HepG2 (cell line): ENCODE results near the gene PRR30. TPM values are rescaled to one million over a fixed set of nuclear protein-coding genes. Genes with fewer than 3 reads are reported as not detected.
A peak's percentile ranks its signal among the peaks of the same experiment; 100 is the strongest.

Experiments used
- CREB1 ChIP-seq, 2 experiments: fragments of 450-650 bp in 1 of 2; IDR thresholded peaks; 2 replicates each; pipeline ENCODE4 v1.6.1; 2016 to 2017; ENCODE audit warnings: control low read depth in 1 of 2, mild to moderate bottlenecking in 1 of 2, missing compliant biosample characterization in 1 of 2, missing genetic modification characterization in 1 of 2
- FOXK1 ChIP-seq: sonication (generic); formaldehyde crosslinking; IDR thresholded peaks from 2 replicates; pipeline ENCODE4 v1.4.0; 2020; ENCODE audit warnings: low read depth, missing genetic modification reagents, borderline replicate concordance
- KDM5B ChIP-seq: sonication (generic); formaldehyde crosslinking; IDR thresholded peaks from 2 replicates; pipeline ENCODE4 v1.4.0; 2020; ENCODE audit warnings: missing genetic modification reagents, mild to moderate bottlenecking, borderline replicate concordance
- KLF15 ChIP-seq: sonication (generic); formaldehyde crosslinking; IDR thresholded peaks from 2 replicates; pipeline ENCODE4 v1.8.1; 2023; ENCODE audit warnings: borderline replicate concordance, mild to moderate bottlenecking, inconsistent platforms, missing genetic modification reagents, mixed read lengths
- MXI1 ChIP-seq: IDR thresholded peaks from 3 replicates; pipeline ENCODE4 v1.6.1; 2012; ENCODE audit warnings: low read depth, low read length, inconsistent platforms, borderline replicate concordance
- NFIB ChIP-seq: sonication (generic); formaldehyde crosslinking; IDR thresholded peaks from 2 replicates; pipeline ENCODE4 v1.9.0; 2021; ENCODE audit warnings: missing genetic modification reagents, mild to moderate bottlenecking, borderline replicate concordance
- RNF2 ChIP-seq: fragments of 450-650 bp; conservative IDR thresholded peaks from 2 replicates; pipeline ENCODE4 v1.6.1; 2016; ENCODE audit warnings: low read depth
- ZFP37 ChIP-seq: sonication (generic); formaldehyde crosslinking; IDR thresholded peaks from 2 replicates; pipeline ENCODE4 v1.4.0; 2020; ENCODE audit warnings: missing genetic modification reagents, borderline replicate concordance
- ZNF160 ChIP-seq: sonication (generic); formaldehyde crosslinking; IDR thresholded peaks from 2 replicates; pipeline ENCODE4 v1.8.0; 2022; ENCODE audit warnings: mild to moderate bottlenecking, inconsistent platforms, missing genetic modification reagents
- ZNF496 ChIP-seq: sonication (generic); formaldehyde crosslinking; IDR thresholded peaks from 2 replicates; pipeline ENCODE4 v1.8.1; 2023; ENCODE audit warnings: mild to moderate bottlenecking, moderate library complexity, missing genetic modification reagents; ENCODE audit not compliant: insufficient replicate concordance
- ZNF562 ChIP-seq: sonication (generic); formaldehyde crosslinking; IDR thresholded peaks from 2 replicates; pipeline ENCODE4 v1.8.0; 2022; ENCODE audit warnings: missing genetic modification reagents, borderline replicate concordance
- ZNF790 ChIP-seq: sonication (generic); formaldehyde crosslinking; IDR thresholded peaks from 2 replicates; pipeline ENCODE4 v1.8.0; 2022; ENCODE audit warnings: missing genetic modification reagents, mild to moderate bottlenecking, borderline replicate concordance
- polyA plus RNA-seq, 8 experiments: library from polyadenylated mRNA; depleted of rRNA in 3 of 8; stranded (reverse) in 7 of 8; unstranded in 1 of 8; fragments of >200 nt; fragmentation: Illumina TruSeq in 4 of 8; extraction: Trizol in 4 of 8; gene quantifications; 2 replicates each; pipeline versions ENCODE4 v1.2.1 to v1.2.3, GENCODE V29; 2011 to 2016; ENCODE audit warnings: low read depth in 4 of 8, missing spikeins in 1 of 8, mixed read lengths in 1 of 8; ENCODE audit not compliant: insufficient read depth in 1 of 8
- total RNA-seq, 5 experiments: library from RNA; depleted of rRNA; stranded (reverse); fragments of >200 nt; fragmentation: Illumina TruSeq; extraction: Trizol; gene quantifications; 2 replicates each; pipeline ENCODE4 v1.2.3, GENCODE V29; 2016; ENCODE audit warnings: low read depth in 1 of 5
- TF ChIP-seq, protein P1 (sequence below): sonication (generic); formaldehyde crosslinking; IDR thresholded peaks from 2 replicates; pipeline ENCODE4 v1.8.1; 2022; ENCODE audit warnings: low read depth, mild to moderate bottlenecking, missing genetic modification reagents
- TF ChIP-seq, protein P2 (sequence below): IDR thresholded peaks from 2 replicates; pipeline ENCODE4 v1.6.1; 2012; ENCODE audit warnings: inconsistent platforms
- TF ChIP-seq, protein P3 (sequence below): sonication (generic); formaldehyde crosslinking; IDR thresholded peaks from 2 replicates; pipeline ENCODE4 v1.4.0; 2020; ENCODE audit warnings: missing genetic modification reagents
- TF ChIP-seq, protein P4 (sequence below), 2 experiments: sonication (generic) in 1 of 2; formaldehyde crosslinking in 1 of 2; IDR thresholded peaks; 2 replicates each; pipeline versions ENCODE4 v1.6.1 to v1.9.0; 2014 to 2022; ENCODE audit warnings: antibody characterized with exemption in 1 of 2, borderline replicate concordance in 1 of 2, inconsistent platforms in 1 of 2, low read depth in 1 of 2, missing genetic modification reagents in 1 of 2

Gene PRR30
- total and polyA plus RNA-seq, 2 of the 13 experiments (the other 11 are each of a cell fraction or from before 2014, with no cell fraction given): not detected

DNA sequence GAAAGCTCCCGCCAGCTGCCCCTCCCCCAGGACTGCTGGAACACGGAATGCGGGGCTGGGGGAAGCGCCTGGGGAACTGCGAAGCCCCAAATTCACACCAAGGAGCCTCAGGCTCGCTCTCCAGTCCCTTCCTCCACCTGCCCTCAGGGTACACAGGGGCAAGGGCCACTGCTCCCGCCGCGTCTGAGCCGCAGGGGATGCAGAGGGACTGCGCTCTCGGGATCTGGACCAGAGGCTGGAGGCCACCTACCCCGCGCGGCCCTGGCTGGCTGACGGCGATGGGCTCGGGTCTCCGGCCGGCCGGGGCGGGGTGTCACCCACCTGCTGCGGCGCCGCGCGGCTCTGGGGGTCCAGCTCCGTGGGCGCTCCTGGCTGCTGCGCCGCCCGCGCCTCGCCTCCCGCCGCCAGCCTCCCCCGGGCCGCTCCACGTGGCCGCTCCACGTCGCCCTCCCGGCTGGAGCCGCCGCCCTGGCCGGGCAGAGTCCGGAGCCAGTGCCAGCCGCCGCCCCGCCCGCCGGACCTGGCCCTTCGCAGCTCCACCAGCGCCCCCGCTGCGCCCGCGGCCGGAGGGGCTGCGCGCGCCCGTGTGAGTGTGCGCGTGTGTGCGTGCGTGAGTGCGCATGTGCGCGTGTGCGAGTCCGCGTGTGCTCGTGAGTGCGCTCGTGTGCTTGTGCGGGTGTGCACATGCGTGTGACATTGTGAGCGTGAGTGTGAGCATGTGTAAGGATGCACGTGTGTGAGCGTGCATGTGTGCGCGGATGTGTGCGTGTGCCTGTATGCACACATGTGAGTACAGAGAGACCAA, 20.5 kb downstream of the PRR30 start, which contains the start of gene CGREF1 (continued):
- TF ChIP-seq ZFP37 (CRISPR knock-in tag) (no peak), ZNF496 (CRISPR knock-in tag) (no peak), FOXK1 (CRISPR knock-in tag) (no peak), RNF2 (peak; percentile 74), ZNF790 (CRISPR knock-in tag) (peak; percentile 40; the same call in 1 of the 2 replicates), KDM5B (CRISPR knock-in tag) (peak; percentile 66), ZNF562 (CRISPR knock-in tag) (no peak), ZNF160 (CRISPR knock-in tag) (no peak), MXI1 (peak; percentile 62; the same call in 1 of the 3 replicates), NFIB (CRISPR knock-in tag) (no peak), KLF15 (CRISPR knock-in tag) (no peak), CREB1 (IDR thresholded peaks at IDR 0.05) (no peak), CREB1 (CRISPR knock-in tag; IDR thresholded peaks at IDR 0.05) (no peak)
- TF ChIP-seq, protein P1, sequence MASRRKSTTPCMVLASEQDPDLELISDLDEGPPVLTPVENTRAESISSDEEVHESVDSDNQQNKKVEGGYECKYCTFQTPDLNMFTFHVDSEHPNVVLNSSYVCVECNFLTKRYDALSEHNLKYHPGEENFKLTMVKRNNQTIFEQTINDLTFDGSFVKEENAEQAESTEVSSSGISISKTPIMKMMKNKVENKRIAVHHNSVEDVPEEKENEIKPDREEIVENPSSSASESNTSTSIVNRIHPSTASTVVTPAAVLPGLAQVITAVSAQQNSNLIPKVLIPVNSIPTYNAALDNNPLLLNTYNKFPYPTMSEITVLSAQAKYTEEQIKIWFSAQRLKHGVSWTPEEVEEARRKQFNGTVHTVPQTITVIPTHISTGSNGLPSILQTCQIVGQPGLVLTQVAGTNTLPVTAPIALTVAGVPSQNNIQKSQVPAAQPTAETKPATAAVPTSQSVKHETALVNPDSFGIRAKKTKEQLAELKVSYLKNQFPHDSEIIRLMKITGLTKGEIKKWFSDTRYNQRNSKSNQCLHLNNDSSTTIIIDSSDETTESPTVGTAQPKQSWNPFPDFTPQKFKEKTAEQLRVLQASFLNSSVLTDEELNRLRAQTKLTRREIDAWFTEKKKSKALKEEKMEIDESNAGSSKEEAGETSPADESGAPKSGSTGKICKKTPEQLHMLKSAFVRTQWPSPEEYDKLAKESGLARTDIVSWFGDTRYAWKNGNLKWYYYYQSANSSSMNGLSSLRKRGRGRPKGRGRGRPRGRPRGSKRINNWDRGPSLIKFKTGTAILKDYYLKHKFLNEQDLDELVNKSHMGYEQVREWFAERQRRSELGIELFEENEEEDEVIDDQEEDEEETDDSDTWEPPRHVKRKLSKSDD (CRISPR knock-in tag): peak; percentile 81; the same call in 1 of the 2 replicates
- TF ChIP-seq, protein P2, sequence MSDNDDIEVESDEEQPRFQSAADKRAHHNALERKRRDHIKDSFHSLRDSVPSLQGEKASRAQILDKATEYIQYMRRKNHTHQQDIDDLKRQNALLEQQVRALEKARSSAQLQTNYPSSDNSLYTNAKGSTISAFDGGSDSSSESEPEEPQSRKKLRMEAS: peak; percentile 92
- TF ChIP-seq, protein P3, sequence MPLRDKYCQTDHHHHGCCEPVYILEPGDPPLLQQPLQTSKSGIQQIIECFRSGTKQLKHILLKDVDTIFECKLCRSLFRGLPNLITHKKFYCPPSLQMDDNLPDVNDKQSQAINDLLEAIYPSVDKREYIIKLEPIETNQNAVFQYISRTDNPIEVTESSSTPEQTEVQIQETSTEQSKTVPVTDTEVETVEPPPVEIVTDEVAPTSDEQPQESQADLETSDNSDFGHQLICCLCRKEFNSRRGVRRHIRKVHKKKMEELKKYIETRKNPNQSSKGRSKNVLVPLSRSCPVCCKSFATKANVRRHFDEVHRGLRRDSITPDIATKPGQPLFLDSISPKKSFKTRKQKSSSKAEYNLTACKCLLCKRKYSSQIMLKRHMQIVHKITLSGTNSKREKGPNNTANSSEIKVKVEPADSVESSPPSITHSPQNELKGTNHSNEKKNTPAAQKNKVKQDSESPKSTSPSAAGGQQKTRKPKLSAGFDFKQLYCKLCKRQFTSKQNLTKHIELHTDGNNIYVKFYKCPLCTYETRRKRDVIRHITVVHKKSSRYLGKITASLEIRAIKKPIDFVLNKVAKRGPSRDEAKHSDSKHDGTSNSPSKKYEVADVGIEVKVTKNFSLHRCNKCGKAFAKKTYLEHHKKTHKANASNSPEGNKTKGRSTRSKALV: 0 out of 2 replicates have a peak, but pooled peaks have one; percentile 28
- TF ChIP-seq, protein P4, sequence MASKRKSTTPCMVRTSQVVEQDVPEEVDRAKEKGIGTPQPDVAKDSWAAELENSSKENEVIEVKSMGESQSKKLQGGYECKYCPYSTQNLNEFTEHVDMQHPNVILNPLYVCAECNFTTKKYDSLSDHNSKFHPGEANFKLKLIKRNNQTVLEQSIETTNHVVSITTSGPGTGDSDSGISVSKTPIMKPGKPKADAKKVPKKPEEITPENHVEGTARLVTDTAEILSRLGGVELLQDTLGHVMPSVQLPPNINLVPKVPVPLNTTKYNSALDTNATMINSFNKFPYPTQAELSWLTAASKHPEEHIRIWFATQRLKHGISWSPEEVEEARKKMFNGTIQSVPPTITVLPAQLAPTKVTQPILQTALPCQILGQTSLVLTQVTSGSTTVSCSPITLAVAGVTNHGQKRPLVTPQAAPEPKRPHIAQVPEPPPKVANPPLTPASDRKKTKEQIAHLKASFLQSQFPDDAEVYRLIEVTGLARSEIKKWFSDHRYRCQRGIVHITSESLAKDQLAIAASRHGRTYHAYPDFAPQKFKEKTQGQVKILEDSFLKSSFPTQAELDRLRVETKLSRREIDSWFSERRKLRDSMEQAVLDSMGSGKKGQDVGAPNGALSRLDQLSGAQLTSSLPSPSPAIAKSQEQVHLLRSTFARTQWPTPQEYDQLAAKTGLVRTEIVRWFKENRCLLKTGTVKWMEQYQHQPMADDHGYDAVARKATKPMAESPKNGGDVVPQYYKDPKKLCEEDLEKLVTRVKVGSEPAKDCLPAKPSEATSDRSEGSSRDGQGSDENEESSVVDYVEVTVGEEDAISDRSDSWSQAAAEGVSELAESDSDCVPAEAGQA (IDR thresholded peaks at IDR 0.05; ENCODE audit: low read depth): no peak; the same call in 1 of the 2 replicates
- TF ChIP-seq, protein P4 (CRISPR knock-in tag; IDR thresholded peaks at IDR 0.05; ENCODE audit: borderline replicate concordance): no peak
